Stimulated activated CD8-positive, alpha-beta memory T cell treated with anti-CD3 and anti-CD28 coated beads, Interleukin-7, amount 100 ng/mL, for 24 hours (primary cell): Measurements from ENCODE around the gene ZFYVE21.
A peak's percentile ranks its signal among the peaks of the same experiment; 100 is the strongest.

ENCODE experiments used
- DNase-seq: peaks from one replicate; pipeline ENCODE4 v3.0.0-alpha.2; 2020; ENCODE audit warnings: low read depth

Gene ZFYVE21

GRCh38 chr14:103737432-103738045 is 21.9 kb downstream of the ZFYVE21 start:
- DNase-seq: no peak

DNA sequence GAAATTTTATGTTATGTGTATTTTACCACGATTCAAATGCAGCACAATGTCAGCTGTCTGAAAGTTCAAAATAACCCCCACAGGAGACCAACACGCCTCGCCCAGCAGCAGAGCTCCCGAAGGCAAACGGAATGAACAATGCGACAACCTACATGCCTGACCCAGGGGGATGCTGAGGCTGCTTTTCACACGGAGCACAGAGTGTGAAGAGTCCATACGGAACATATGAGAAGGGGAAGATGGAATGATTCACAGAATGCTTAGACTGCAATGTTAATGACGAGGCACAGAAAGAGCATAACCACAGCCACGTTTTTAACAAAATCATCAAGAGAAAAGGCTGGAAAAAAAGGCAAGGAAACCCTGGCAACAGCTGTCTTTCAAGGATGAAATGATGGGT is 22.6 kb downstream of the ZFYVE21 start:
- DNase-seq: no peak

- DNase-seq: no peak
Observed at GRCh38 chr14:103738701-103739451, 23.3 kb downstream of the ZFYVE21 start.

GRCh38 chr14:103739466-103739792 is 23.8 kb downstream of the ZFYVE21 start:
- no peak for DNase-seq

GRCh38 chr14:103739793-103740501 is 24.3 kb downstream of the ZFYVE21 start:
- DNase-seq: no peak

- DNase-seq: no peak
Observed at GRCh38 chr14:103740991-103741689, 25.5 kb downstream of the ZFYVE21 start.

DNA sequence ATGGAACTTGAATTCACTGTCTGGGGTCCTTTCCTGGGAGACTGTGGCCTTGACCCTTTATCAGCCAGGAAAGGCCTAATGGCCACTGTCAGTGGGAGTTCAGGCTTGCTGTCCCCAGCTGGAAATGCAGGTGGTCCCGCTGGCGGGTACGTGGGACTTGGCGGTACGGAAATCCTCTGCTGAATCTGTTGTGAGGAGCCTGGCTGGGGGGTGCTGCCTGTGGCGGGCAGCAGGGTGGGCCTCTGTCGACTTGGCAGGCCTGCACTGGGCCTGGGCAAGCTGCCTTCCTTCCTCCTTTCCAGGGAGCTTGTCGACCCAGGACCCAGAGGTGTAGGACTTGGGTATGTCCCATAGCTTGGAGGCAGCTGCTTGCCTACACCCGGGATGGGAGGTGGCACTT is 26.3 kb downstream of the ZFYVE21 start:
- no peak for DNase-seq

DNA sequence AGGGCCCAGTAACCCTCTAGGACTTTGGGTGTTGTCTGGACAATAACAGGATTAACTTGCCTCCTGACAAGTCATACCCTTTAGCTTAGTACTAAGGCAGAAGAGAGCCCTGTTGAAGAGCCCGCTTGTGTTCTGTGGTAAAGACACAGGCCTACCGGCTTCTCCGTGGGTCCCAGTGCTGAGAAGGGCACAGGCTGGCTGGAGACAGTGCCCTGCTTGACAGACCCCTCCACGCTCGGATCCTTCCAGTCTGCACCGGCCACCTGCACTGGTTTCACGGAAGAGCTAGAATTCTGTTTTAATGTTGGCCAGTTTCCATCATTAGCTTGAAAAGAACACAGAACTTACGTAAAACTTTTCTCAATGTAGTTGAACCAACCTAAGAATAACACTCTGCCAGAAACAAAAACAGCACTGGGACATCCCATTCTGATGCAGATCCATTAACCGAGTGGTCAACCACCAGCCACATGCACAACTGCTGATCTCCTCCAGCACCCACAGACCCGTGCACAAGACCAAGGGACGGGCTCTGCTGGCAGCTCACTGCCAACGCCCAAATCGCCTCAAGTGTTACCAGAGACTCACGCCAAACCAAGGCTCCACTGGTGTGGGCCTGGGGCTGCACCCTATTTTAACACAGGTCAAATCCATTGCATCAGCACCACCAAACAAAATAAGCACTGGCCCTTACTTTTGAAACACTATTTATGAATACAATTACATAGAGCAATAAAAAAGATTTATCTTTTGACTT is 27.1 kb downstream of the ZFYVE21 start:
- no peak for DNase-seq

DNA sequence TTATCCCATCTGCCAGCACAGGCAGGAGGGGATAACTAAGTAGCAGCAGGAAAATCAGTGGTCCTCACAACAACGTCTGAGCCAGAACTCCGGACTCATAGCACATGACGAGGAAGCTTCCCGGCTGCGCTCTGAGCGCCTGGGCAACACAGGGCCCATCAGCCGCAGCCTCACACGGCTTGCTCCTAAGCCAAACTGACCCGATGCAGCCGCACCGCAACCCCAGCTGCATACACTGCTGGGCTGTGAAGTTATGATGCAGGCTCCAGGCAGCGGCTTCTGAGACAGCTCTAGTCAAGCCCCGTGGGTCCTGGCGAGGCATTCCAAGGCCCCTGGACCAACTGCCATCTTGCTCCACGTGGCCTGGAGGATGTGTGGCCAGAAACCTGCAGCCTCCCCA is 28.1 kb downstream of the ZFYVE21 start:
- no peak for DNase-seq

DNA sequence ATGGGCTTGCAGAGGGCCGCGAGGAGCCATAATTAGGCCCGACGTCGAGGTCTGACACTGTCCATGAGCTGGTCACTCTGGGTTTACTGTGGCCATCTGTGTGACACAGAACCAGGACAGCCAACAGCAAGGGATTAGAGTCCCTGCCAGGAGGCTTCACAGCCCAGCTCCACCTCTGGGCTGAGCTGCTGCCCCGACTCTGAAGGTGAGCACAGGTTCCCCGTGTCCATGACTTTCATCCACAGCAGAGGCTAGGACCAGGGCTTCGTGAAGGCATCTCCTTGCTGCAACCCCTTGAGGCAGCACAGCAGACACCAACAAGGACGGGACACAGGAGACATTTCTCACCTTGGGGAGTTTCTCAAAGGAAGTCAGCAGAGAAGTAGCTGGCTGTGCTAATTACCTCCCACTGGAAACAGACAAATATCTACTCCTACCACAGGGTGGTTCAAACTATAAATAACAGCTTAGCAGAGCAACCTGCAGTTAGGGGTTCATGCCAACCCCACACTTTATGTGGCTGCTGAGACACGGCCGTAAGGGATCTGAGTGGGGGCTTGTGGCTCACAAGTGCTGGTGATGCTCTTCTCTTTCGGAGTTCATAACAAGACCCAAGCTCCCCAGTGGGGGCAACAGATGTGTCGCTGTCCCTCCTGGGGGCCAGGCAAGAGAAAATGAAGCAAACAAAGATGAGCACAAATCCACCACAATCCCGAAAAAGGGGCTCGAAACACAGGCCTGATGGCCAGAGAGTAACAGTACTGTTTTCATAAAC is 29.2 kb downstream of the ZFYVE21 start:
- DNase-seq: no peak

- no peak for DNase-seq
Observed at GRCh38 chr14:103745424-103745823, 29.8 kb downstream of the ZFYVE21 start.

DNA sequence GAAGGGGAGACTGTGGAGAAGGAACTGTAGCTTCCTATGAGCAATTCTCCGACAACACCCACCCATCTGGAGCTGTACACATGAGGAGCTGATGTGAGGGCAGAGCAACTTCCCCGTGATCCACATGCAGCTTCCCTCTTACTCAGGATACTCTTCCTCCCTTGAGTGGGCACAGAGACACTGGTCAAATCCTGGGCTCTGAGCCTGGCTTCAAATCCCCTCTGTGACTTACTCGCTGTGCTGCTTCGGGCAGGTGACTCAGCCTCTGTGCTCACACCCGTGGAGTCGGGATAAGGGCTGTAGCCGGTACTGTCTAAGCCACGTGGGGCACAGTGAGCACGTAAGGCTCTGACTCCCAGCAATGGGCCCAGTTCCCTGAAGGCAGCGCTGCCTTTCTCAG is 31.1 kb downstream of the ZFYVE21 start:
- DNase-seq: no peak

DNA sequence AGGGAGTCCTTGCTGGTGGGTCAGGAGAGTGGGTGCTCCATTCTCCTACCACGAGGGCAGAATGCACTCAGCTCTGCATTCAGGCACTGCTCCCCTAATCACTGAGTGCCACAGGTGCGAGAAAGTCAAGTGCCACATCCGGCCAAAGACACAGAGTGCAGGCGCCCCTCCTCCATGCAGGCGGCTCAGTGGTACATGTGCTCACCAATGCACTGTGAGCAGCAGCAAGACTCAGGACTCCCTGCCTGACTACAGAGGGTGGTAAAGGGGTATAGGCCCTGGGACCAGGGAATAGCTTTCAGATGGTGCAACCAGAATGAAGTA is 32.9 kb downstream of the ZFYVE21 start:
- peak; percentile 12 for DNase-seq

- DNase-seq: no peak
Observed at GRCh38 chr14:103749452-103749851, 33.8 kb downstream of the ZFYVE21 start.

- no peak for DNase-seq
Observed at GRCh38 chr14:103749860-103750259, 34.2 kb downstream of the ZFYVE21 start.

DNA sequence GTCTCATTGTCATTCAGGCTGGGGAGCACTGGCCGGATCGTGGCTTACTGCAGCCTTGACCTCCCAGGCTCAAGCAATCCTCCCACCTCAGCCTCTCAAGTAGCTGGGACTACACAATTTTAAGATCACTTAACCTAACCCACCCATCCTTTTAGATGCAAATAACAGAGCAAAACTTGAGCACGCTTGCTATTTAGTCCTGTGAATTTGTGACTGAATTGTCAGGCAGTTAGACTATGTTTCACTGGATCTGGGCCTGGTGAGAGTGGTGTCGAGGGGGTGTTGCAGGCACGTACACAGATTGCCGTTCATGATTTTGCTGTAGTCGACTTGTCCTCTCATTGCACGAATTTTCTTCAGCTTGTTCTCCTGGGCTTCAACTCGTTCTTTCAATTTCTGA is 38.2 kb downstream of the ZFYVE21 start:
- DNase-seq: no peak

DNA sequence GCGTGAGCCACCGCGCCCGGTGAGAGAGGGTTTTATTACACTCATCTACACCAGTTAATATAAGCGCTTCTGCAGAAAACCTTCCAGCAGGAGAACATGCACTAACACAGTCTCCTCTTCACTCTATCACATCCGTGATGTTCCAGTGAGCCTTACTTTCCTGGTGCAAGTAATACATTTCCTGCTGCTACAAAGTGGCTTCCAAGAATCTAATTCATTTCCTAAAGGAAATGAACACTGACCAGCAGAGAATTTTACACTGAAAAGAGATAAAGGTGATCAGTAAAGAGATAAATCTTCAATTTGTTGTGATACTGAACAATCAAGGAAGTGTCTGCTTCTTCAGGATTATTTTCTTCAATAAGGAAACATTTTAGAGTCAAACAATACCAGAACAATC is 39.5 kb downstream of the ZFYVE21 start:
- DNase-seq: no peak

DNA sequence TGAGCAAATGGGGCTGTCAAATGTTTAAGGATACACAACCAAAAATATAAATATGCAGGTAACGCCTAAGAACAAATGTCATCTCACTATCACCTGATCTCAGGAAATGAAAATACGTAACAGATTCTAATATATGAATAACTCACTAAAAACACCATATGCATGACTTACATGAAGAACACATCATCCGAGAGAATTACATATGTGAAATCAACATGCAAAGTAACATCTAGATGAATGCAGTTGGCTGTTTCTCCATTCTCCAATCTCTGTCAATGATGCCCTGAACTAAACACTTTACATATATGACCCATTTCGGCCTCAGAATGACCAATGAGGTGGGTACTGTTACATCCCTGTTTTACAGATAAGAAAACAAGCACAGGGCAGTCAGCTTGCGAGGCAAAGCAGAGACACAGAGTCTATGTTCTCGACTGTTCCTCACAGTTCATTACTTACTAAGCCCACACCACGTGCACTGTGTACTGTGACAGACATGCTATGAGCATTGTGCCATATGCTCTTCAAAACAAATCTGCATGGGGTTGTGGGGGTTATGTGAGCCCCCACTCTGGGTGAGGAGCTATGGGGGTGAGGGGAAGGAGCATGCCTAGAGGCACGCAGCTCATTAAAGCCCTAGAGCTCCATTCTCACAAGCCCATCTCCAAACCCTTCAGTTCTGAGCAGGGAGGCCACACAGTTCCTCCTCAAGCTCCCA is 42.6 kb downstream of the ZFYVE21 start:
- no peak for DNase-seq

DNA sequence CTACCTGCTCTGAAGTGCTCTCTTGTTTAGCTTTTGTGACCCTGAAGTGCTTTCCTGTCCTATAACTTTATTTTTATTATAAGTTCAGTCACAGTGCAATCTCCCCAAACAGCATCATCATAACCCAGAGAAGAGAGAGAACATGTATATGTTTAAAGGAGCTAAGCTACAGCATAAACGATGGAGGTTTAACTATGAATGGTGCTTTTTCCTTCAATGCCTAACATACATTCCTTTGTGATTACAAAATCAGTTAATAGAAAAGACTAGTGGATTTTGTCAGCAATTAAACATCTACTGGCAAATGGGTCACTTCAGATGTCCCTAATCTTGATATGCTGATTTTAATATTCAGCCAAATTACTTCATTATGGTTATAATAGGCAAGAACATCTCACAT is 46.4 kb downstream of the ZFYVE21 start:
- no peak for DNase-seq

DNA sequence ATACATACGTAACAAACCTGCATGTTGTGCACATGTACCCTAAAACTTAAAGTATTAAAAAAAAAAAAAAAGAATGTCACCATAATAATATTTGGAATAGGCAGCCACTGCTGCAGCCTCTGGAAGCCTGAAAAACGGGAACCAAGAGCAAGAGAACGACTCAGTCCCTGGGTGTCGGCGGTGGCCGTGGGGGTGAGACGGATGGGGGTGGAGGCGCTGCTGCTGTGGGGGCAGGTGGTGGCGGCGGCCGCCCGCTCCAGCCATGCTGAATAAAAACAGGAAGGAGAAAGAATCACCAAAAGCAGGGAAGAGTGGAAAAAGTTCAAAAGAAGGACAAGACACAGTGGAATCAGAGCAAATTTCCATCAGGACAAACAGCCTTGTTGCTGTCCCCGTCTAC is 46.9 kb downstream of the ZFYVE21 start:
- no peak for DNase-seq
